Skin epidermis (tissue), 12 donors: ENCODE results near the gene SLC34A3.

Experiments used
- H3K27ac ChIP-seq, 21 experiments: fragments of 200-600 bp; sonication (generic) in 11 of 21; one replicate each; pipeline ENCODE4 v1.5.0; 2020; ENCODE audit warnings: mild to moderate bottlenecking in 3 of 21, inconsistent platforms in 2 of 21, moderate library complexity in 2 of 21
- H3K4me3 ChIP-seq, 7 experiments: fragments of 200-600 bp; sonication (generic) in 2 of 7; one replicate each; pipeline ENCODE4 v1.5.0; 2020; ENCODE audit warnings: inconsistent platforms in 2 of 7, mild to moderate bottlenecking in 2 of 7, moderate library complexity in 1 of 7

SLC34A3 gene

DNA sequence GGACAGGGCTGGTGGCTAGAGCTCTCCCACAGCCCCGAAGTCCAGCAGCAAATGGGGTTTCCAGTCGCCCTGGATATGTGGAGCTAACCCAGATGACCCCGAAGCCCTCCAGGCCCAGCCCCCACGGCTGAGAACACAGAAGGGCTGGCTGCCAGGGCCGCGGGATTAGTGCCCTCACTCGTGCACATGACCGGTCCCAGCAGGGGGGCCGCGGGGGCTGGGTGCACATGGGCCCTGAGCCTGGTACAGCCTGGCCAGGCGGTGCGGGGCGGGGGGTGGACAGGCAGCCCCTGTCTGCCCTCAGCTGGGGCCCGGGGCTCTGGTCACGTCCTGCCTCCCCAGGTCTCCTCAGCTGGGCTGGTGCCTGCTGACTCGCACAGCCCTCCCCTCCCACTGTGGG lies 36.3 kb upstream of the SLC34A3 start:
- peak overlapping the region in 9 of 21 experiments; percentile 1 to 72 (median 36) for H3K27ac ChIP-seq
- H3K4me3 ChIP-seq = no peak overlapping the region

DNA sequence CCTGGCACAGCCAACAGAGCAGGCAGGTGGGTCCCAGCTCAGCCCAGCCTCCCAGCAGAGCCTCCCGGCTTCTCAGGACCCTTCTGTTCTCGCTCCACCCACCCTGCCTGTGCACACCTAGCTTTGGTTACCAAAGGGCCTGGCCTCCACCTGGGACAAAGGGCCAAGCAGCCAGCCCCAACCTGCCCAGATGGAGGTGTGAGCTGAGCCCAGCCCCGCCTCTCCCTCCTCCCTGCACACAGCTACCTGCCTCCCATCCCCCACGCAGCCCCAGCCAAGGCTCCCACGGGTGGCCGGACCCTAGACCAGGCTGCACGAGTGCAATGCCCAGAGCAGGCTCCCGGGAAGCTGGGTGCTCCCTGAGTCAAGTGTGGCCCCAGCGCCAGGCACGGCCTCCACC lies 35.8 kb upstream of the SLC34A3 start:
- Histone ChIP-seq H3K4me3 (peak overlapping the region in 1 of 7 experiments; percentile 16), H3K27ac (peak overlapping the region in 10 of 21 experiments; percentile 1 to 72 (median 49))

DNA sequence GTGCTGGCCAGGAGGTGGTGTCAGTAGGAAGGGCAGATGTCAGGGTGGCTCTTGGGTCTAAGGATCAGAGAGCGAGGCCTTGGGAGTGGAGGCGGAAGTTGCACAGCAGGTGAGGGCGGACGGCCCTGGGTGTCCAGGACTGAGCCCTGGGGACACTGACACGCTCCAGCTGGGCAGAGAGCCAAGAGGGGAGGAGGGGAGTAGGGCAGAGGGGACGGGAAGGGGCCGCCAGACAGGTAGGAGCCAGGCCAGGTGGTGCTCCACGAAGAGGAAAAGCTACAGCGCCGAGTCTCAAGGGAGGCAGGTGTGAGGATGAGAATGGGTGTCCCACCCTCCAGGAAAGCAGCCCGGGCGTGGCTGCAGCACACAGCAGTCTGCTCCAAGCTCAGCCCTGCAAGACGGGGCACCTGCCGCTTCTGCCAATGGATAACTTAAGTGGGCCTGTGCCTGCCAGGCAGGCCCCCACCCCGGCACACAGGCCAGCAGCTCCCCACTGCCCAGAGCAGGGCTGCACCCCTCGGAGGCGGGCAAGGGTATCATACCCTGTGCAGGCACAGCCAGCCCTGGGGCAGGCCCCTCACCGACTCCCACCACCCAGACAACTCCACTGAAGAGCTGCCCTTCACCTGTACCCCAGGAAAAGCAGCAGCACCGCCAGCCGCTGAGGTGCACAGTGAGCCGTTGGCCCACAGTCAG lies 35.0 kb upstream of the SLC34A3 start:
- H3K4me3 ChIP-seq = peak overlapping the region in 1 of 7 experiments; percentile 16
- H3K27ac ChIP-seq = peak overlapping the region in 9 of 21 experiments; percentile 1 to 72 (median 50)

DNA sequence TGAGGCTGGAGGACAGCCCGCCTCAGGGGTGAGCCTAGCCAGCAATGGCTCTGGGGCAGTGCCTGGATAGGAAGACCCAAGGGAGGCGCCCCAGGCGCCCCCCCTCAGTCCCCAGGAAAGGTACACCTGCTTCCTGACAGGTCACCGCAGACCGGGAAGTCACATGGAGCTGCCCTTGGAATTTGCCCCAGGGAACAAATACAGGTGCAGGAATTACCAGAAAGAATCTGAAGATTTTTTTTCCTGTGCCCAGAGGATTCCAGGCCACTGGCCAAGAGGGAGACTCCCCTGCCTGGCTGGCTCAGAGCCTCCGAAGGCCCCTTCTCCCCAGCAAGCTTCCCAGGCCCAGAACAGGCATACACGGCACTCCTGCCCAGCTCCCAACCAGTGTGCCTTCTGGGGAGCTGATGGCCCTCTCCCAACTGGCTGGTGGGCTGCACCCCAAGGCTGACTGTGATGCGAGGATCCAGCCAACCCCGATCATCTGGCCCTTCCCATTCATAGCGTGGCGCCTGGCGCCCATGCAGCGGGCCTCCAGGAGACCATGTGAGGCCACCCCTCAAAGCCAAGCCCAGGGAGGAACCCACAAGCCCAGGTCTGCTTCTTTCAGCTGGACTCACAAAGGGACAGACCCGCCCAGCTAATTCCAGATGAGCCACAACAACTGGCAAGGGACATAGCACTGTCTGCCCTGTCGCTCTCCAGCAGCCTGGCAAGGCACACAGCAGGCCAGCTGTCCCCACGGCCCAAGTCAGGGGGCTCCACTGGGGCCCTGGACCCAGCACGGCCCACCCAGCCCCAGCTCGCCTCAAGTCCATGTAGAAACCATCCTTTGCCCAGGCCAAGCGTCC lies 32.4 kb upstream of the SLC34A3 start:
- no peak overlapping the region for H3K4me3 ChIP-seq
- H3K27ac ChIP-seq = peak overlapping the region in 1 of 21 experiments; percentile 17

DNA sequence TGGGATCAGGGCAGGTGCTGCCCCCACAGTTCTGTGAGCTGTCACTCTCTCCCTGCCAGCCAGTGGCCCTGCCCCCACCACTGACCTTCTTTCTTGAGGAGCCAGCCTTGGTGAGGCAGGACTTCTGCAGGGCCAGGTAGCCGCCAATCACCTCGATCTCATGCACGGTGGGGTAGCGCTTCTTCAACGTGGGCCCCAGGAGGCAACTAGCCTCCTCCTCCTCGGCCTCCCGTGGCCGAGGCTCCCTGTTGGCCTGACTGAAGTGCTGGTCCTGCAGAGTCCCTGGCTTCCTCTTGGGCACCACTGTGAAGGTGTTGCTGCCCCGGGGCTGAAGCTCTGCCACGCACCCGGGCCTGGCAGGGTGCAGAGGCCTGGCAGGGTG lies 31.8 kb upstream of the SLC34A3 start:
- H3K4me3 ChIP-seq = no peak overlapping the region
- peak overlapping the region in 5 of 21 experiments; percentile 11 to 51 (median 39) for H3K27ac ChIP-seq

DNA sequence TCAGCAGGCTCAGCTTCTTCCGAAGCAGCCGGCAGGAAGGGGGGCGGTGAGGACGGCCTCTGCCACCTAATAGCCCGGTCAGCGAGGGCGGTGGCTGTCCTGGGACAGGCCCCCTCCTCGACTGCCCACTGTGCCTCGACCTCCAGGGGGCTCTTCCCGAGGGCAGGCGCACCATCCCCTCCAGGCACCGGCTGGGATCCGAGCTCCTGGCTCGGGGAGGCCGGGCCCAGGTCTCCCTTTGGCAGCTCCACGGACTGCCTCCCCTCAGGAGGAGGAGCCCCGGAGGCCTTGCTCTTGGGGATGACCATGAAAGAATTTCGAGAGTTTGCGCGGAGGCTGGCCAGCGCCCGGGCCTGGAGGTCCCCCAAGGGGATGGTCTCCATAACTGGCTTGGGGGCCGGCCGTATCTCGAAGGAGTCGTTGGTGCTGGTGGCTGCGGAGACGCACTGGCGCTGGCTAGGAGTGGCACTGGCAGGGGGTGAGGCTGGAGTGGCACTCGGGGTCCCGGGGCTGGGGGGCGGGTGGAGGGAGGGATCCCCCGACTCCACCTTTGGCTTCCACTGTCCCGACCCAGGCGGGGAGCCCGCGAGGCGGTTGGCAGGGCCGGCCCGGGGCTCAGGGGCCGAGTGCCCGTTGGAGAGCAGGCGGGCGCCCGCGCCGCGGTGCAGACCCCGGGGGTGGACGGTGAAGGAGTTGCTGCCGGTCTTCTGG lies 31.1 kb upstream of the SLC34A3 start:
- Histone ChIP-seq H3K27ac (peak overlapping the region in 7 of 21 experiments; percentile 7 to 65 (median 39)), H3K4me3 (peak overlapping the region; percentile 9 to 71 (median 27))

DNA sequence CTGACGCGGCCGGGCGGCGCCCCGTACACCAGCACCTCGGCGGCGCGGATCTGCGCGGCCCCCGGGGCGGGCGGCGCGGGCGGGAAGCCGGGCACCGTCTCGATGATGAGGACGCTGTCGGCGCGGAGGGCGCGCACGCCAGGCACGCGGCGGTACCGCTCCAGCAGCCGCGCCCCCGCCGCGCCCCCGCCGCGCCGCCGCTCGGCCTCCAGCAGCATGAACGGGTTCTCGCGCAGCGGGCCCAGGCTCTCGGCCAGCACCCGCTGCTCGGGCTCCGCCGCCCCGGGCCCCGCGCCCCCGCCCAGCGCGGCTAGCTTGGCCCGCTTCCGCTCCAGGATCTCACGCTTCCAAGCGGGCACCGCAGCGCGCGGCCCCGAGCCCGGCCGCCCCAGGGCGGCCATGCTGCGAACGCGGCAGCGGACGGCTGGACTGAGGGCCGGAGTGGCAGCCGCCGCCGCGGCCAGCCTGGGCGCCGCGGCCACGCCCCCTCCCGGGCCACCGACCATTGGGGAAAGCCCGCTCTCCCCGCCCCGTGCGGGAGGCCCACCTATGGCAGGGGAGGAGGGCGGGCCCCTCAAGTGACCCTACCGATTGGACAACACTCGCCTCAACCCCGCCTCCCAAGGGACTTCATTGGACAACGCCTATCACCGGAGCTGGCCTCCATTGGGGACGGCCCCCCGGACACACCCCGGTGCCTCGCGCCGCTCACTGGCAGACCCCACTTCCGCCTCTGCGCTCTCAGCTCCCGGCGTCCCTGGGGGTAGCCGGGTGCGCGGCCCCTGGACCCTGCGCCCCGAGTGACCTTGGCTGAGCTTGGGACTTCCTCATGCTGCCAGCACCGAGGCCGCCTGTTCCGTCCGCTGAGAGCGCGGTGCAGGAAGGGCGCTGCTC lies 30.1 kb upstream of the SLC34A3 start, which contains the start of gene TPRN:
Gene TPRN, minus strand, starts transcription at position 431 of the 894 bp plus-strand sequence. Its CDS starts 30 bp downstream, at position 401.
- H3K4me3 ChIP-seq = peak within 1 kb of the TSS; percentile 45 to 71 (median 58)
- peak within 1 kb of the TSS in 20 of 21 experiments; percentile 61 to 97 (median 82) for H3K27ac ChIP-seq

DNA sequence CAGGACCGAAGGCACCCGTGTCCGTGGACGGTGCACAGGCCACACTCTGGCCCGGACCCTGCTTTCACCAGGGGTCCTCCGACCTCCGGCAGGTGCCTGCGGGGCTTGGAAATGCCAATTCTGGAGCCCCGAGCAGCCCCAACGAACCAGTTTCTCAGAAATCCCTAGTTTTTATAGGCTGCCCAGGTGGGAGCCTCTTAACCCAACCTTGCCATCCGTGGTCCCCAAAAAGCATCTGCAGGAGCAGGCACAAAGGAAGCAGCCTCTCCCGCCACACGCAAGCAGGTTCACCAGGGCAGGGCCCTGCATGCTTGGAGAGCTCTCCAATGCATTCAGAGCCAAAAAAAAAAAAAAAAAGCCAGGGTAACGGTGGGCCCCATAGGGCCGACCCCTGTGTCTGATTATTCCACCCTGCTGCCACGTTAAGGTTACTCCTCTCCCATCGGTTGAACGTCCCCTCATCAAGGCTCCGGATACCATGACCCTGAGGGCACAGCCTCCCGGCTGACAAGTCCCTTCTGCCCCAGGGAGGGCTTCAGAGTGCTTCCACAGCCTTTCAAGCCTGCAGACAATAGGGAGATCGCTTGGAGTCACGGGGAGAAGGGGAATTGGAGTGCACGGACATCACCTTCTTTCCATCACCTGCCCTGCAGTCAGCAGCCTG lies 29.4 kb upstream of the SLC34A3 start:
- Histone ChIP-seq H3K27ac (peak overlapping the region in 20 of 21 experiments; percentile 61 to 97 (median 82)), H3K4me3 (peak overlapping the region; percentile 45 to 71 (median 58))

DNA sequence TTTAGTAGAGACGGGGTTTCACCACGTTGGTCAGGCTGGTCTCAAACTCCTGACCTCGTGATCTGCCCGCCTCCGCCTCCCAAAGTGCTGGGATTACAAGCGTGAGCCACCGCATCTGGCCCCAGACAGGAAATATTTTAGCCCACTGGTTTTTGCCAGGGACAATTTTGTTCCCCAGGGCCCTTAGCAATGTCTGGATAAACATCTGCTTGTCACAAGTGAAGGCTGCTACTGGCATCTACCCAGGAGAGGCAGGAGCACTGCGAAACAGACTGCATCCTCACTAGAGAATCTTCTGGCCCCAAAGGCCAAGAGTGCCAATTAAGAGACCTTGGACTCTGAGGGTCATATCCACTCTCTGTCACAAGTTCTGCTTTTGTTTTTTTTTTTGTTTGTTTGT lies 27.7 kb upstream of the SLC34A3 start:
- Histone ChIP-seq H3K4me3 (no peak overlapping the region), H3K27ac (no peak overlapping the region)

DNA sequence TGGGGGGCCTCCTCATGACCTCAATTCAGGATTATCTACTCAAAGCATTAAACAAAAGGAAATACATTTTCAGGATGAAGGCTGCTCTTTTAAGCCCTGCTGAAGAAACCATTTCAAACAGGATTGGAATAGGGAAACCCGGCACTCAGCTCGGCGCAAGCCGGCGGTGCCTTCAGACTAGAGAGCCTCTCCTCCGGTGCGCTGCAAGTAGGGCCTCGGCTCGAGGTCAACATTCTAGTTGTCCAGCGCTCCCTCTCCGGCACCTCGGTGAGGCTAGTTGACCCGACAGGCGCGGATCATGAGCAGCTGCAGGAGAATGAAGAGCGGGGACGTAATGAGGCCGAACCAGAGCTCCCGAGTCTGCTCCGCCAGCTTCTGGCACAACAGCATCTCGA lies 26.0 kb upstream of the SLC34A3 start:
- peak overlapping the region in 20 of 21 experiments; percentile 80 to 93 (median 86) for H3K27ac ChIP-seq
- peak overlapping the region; percentile 68 to 99 (median 94) for H3K4me3 ChIP-seq

DNA sequence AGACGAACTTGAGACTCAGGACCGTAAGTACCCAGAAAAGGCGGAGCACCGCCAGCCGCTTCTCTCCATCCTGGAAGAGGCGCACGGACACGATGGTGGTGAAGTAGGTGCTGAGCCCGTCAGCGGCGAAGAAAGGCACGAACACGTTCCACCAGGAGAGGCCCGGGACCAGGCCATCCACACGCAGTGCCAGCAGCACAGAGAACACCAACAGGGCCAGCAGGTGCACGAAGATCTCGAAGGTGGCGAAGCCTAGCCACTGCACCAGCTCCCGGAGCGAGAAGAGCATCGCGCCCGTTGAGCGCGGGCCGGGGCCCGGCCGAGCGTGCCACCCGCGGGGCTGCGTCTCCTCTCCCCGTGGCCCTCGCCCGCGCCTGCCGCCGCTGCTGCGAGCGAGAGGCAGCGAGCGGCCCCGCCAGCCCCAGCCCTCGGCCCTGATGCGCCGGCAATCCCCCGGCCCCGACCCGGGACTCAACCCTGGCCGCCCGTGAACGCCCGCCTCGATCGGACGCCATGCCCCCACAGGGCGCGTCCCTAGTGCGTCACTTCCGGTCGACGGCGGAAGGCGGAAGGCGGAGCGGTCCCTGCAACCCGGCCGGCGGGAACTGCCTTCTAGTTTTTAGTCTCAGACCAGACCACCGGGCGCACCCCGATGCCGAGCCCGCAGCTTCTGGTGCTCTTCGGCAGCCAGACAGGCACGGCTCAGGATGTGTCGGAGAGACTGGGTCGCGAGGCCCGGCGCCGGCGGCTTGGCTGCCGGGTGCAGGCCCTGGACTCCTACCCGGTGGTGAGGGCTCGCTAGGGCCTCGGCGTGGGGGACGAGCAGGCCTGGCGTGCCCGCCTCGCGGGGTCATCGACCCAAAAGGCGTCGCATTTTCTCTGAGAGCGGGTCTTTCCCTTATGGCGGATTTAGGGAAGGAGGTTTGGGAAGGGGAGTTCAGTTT lies 25.3 kb upstream of the SLC34A3 start, which contains the start of the genes NDOR1 and TMEM203:
Gene NDOR1, plus strand, starts transcription at position 575 of the 944 bp plus-strand sequence. Its CDS starts 78 bp downstream, at position 653.
Gene TMEM203, minus strand, starts transcription at position 523 of the 944 bp plus-strand sequence. Its CDS starts 234 bp downstream, at position 289.
- peak within 1 kb of the TSS; percentile 68 to 99 (median 94) for H3K4me3 ChIP-seq
- H3K27ac ChIP-seq = peak within 1 kb of the TSS; percentile 31 to 93 (median 86)

DNA sequence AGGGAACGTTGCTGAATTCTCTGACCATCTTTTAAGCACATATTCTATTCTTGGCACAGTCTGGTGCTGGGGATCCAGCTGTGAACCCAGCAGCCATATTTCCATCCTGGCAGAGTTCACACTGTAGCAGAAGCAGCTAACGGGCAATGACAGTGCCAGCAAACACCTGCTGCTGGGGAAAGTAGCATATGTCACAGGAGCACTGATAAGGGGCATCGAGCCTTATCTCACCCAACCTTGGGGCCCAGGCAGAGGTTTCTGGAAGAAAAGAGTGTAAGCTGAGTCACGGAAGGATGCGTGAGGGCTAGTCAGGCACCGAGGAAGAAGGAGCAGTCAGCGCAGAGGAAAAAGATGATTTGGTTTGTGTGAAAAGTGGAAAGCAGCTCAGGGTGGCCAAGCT lies 24.1 kb upstream of the SLC34A3 start:
- Histone ChIP-seq H3K4me3 (peak overlapping the region in 3 of 7 experiments; percentile 93 to 99 (median 99)), H3K27ac (peak overlapping the region in 1 of 21 experiments; percentile 87)

DNA sequence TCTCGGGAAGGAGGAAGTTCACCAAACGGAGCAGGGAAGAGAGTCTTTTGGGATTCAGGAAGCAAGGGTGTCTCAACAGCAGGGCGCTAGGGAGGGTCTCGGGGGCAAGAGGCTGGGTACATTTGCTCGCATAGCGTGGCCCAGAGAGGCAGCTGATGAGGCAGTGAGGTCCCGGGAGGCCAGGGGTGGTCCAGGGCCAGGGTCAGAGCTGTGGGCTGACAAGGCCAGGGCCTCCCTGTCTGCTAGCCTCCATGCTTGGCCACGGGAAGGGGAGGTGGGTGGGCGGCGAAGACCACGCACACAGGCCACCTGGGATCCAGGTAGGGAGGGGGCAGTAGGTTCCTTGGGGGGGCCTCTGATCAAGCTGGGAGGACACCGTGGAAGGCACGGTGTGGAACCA lies 19.2 kb upstream of the SLC34A3 start:
- Histone ChIP-seq H3K4me3 (no peak overlapping the region), H3K27ac (no peak overlapping the region)

DNA sequence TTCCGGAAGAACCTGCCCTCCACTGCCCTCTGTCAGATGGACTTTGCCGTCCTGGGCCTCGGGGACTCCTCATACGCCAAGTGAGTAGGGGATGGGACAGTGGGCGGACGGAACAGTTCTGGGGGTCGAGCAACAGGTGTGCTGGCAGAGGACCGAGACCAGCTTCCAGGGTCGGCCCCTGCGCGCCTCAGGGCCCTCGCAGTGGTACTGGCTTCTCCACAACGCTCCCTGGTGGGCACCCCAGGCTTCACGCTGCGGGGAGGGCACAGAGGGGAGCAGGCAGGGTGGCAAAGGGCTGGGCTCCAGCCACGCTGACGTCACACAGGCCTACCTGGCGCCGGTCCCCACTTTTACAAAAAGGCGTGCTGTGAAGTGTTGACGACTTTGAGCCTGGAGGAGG lies 18.2 kb upstream of the SLC34A3 start:
- Histone ChIP-seq H3K27ac (no peak overlapping the region), H3K4me3 (no peak overlapping the region)

DNA sequence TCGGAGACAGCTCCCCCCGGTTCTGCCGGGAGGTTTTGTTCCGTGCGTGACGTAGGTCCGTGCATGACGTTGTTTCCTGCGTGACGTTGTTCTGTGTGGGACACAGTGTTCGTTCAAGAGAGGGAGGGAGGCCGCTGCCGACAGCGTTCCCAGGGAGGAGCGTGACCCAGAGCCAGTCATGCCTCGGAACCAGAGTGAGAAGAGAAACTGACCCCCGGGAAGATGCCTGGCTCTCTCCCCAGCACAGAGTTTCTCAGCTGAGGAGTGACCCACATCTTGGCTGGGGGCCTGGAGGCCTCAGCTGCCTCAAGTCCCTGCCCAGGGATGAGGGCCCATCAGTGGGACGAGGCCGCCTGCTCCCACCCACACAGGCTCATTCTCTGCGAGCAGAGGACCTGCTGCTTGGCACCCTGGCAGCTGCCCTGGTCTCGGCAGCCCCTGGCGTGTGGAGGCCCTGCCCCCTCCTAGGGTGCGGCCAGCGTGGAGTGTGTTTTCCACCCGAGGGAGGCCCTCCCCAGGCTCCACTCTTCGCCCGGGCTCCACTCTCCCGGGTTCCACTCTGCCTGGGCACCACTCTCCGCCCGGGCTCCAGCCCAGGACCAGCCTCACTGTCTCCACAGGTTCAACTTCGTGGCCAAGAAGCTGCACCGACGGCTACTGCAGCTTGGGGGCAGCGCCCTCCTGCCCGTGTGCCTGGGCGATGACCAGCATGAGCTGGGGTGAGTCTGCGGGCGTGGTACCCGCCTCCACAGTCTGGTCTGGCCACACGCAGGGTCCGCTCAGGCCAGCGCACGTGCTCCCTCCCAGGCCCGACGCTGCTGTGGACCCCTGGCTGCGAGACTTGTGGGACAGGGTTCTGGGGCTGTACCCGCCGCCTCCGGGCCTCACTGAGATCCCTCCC lies 17.3 kb upstream of the SLC34A3 start:
- Histone ChIP-seq H3K4me3 (no peak overlapping the region), H3K27ac (no peak overlapping the region)

DNA sequence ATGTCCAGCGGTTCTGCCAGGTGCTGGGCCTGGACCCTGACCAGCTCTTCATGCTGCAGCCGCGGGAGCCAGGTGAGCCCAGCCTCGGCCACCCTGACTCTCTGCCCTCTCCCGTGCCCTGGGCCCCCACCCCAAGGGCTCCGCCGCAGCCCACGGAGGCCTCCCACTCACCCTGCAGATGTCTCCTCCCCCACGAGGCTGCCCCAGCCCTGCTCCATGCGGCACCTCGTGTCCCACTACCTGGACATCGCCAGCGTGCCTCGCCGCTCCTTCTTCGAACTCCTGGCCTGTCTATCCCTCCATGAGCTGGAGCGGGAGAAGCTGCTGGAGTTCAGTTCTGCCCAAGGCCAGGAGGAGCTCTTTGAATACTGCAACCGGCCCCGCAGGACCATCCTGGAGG lies 16.1 kb upstream of the SLC34A3 start:
- H3K4me3 ChIP-seq = no peak overlapping the region
- no peak overlapping the region for H3K27ac ChIP-seq
